ENCODE data around the gene SLC49A3. TPM values are rescaled to one million over a fixed set of nuclear protein-coding genes. Genes with fewer than 3 reads are reported as not detected.
A peak's percentile ranks its signal among the peaks of the same experiment; 100 is the strongest.
"Not testable (repeated sequence)": the region's sequence is repeated elsewhere in the genome, so short reads cannot be mapped to it uniquely, and the experiment has no call there.

Gene SLC49A3
- total RNA-seq, 1 donor from 2014 or later: not detected

DNA sequence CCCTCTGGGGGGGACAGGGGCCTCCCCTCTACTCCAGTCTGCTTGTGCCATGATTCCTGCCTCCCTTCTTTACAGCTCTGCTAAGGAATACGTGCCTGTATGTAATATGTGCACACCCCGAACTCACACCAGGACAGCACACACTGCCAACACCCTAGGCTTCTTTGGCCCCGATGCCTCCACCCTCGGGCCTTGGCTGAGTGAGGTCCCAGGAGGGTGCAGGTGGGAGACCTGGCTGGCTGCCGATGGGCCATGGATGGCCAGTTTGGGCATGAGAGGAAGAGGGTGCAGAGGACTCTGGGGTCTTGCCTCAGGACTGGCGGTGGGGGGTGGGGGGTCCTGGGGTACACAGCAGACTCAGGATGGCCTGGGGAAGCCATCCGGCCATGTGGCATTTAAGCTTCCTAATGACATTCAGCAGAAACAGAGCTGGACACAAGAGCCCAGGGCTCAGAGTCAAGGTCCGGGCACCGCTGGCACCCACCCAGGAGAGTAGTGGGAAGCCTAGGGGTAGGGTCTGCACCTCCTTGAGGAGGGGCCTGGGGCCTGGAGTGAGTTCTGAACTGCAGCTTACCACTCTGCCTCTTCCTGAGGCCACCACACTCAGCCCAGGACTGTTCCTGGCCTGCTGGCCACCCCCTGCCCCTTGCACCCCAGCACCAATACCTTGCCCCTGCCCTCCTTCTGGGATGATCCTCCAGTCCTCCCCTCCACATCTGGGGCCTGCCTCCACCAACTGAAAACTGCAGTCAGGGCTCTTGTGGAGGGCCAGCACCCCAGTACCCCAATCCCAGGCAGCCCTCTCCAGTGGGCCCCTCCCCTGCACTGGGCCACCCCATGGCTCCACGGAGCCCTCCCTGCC, 14.6 kb upstream of the SLC49A3 start:
- DNase-seq (ENCODE audit: low read depth): no peak

DNA sequence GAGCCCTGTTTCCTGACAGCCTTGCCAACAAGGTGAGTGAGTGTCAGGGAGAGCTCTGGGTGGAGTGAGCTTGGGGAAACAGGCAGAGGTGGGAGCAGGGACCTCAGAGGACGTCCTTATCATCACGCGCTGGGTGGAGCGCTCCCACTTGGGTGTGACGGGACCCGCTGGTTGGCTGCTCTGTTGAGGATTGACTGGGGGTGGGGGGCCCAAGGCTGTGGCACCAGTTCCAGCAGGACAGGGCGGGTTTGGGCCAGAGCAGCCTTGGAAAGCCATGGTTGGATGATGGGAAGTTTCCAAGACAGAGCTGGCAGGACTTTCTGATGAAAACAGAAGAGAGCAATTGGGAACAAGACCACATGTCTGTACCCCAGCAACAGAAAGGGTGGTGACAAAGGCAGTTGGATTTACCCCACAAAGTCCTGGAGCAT, 13.7 kb upstream of the SLC49A3 start:
- DNase-seq (ENCODE audit: low read depth): no peak

DNA sequence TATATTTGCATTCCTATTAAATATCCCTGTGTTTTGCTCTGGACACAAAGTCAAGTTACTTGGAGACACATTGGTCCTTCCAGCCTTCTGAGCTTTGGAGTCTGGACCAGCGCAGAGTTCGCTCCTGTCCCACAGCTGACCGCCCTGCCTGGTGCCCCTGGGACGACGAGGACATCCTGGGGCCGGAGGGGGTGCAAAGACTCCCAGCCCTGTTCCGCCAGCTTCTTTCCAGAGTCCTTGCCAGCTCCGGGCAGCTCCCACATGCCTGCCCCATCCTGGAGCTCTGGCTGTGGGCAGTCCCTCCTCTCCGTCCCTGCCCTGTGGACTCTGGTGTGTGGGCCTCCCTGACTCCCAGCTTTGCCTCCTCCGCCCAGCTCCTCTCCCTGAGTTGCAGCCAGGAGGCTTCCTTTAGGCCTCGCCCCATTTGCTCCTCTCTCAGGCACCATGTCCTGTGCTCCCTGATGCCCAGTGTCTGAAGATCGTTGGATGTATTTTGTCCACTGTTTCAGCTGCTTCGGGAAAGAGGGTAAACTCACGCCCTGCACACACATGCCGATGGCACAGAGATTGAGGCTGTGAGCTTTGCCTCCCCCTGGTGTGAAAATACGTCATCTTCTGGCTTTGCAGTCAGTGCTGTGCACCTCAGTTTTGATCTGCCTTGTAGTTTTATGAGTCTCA, 11.8 kb upstream of the SLC49A3 start:
- no peak for DNase-seq (ENCODE audit: low read depth)

- DNase-seq (ENCODE audit: low read depth): no peak
Observed at GRCh38 chr4:699816-700580, 11.0 kb upstream of the SLC49A3 start.

DNA sequence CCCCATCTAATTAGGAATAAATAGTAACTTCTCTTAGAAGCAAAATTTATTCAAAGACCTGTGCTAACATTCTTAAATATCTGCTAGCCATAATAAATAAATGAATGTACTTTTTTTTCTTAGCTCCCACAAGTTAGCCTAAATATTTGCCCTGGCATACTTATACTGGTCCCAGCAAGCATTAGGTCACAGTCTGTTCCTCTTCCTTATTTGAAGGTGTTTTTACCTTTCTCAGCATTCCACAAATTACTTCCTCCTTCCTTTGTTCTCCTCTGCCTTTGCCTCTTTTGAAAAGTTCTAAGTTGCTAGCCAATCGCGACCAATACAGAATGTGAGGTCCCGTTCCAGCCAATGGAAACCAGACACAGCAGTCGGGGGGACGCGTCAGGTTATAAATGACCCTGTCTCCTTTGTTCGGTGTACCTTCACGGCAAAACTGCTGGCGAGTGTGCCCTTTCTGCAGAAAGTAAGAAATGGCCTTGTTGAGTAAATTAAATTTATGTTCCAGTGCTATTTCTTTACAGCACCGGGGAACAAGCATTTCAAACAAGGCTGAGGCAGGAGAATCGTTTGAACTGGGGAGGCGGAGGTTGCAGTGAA, 5.5 kb upstream of the SLC49A3 start:
- DNase-seq (ENCODE audit: low read depth): not testable (repeated sequence)

DNA sequence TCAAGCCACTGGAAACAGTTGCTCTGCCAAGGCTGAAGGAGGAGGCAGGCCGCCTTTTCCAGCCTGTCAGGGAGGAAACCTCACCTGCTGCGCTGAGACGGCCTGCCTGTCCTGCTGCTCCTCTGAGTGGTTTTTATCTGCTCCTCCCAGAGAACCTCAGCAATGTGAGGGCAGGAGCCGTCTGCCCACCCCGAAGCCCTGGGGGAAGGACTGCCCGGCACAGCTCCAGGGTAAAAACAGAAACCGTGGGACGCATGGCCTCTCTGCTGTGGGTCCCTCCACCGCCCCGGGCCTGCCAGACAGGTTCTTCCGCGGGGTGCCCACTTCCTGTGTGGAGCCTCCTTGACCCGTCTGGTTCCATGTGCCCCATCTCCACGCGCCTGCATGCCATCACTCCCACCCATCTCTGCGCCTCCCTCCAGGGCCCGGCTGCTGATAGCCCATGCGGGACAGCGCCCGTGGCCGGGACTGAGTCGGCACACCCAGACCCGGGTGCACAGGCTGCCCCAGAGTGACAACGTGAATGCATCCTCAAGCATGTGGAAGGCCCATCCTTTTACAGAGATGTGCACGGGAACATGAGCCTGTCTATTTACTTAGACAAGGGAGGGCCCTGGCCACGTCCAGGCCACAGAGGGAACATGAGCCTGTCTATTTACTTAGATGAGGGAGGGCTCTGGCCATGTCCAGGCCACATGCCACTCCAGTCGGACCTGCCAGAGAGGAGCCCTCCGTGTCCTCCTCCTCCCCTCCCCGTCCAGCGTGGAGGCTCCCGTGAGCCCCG, 4.0 kb upstream of the SLC49A3 start:
- peak; percentile 39 for DNase-seq (ENCODE audit: low read depth)

- no peak for DNase-seq (ENCODE audit: low read depth)
Observed at GRCh38 chr4:689723-690122, 772 bp upstream of the SLC49A3 start.

- no peak for DNase-seq (ENCODE audit: low read depth)
Observed at GRCh38 chr4:687971-688853, 739 bp downstream of the SLC49A3 start.

- DNase-seq (ENCODE audit: low read depth): peak; percentile 96
Observed at GRCh38 chr4:687048-687970, 1.6 kb downstream of the SLC49A3 start.

- DNase-seq (ENCODE audit: low read depth): peak; percentile 44
Observed at GRCh38 chr4:686413-687040, 2.4 kb downstream of the SLC49A3 start.

DNA sequence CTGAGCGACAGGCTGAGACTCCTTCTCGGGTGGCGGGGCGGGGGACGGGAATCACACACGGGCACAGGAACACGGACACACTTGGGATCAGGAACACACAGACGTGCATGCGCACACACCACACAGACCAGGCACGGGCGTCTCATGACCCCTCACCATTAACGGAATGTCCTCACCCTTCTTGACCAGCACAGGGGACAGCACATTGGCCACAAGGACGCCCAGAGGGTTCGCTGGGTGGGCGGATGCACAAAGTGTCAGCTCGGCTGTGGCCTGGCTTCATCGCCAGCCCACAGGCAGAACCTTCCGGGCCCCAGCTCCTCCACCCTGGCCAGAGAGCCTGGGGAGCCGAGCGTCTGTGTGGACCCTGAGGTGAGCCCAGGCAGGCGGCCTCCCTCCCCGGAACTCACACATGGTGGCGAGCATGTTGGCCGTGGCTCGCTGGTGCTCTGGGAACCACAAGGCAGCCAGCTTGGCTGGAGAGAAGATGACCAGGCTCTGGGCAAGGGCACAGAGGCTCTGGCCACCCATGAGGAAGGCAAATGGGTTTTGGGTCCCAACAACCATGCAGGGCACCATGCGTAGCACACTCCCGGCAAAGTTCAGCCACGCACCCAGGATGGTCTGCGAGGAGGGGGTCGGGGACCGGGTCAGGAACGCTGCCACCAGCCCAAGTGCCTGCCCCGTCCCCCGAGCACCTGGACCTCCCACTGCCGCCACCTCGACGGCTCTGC, 3.1 kb downstream of the SLC49A3 start:
- DNase-seq (ENCODE audit: low read depth): peak; percentile 31

DNA sequence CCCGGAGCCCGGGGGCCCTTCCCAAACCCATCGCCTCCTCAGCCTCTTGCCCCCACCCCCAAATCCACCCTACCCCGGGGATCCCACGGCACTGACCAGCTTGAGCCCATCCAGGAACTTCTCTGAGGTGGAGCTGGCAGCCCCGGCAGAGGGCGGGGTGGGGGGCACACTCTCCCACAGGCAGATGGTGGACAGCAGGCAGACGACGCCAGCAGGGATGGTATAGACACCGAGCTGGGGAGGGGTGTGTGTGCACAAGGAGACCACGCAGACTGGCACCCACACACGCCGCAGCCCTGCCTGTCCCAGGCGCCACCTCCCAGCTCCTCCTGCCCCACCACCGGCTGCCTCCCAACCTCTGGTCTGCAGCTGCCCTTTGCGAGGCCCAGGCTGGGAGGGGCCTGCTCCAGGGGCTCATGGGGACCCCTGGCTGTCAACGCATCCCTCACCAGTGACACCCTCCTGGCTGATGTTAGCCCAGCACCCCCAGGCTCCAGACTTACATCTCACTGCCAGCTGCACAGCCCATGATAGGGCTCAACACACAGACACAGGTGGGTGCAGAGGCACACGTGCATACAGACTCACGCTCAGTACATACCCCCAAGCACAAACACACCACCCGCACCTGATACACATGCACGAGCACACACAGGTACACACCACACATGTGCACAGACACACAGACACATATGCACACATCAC, 4.2 kb downstream of the SLC49A3 start:
- DNase-seq (ENCODE audit: low read depth): no peak

GRCh38 chr4:683982-684622, 4.8 kb downstream of the SLC49A3 start:
- DNase-seq (ENCODE audit: low read depth): peak; percentile 86

DNA sequence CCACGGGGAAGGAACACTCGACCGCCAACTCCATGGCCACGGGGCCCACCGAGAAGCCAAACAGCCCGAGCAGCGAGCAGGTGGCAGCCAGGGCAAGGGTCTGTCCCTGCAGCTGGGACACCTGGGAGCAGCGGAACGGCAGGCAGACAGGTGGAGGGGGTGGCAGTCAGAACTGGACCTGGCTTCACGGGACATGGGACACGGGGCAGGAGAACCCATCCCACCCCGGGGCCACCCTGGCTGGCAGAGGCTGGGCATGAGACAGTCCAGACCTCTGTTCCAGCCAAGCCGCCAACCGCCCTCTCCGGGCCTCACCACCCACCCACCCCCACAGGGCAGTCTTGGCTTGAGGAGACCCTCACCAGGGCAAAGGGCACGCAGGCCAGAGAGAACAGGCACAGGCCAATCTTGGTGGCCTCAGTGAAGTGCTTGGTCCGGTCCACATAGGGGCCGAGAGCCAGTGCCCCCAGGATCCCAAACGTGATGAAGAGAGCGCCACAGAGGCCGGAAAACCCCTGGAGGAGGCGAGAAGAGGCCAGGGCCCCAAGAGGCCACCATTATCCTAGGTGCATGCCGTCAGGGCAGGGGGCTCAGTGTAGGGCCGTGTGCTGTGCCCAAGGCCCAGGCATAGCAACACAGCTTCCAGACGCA, 5.6 kb downstream of the SLC49A3 start:
- no peak for DNase-seq (ENCODE audit: low read depth)

- no peak for DNase-seq (ENCODE audit: low read depth)
Observed at GRCh38 chr4:682490-683172, 6.3 kb downstream of the SLC49A3 start.

Data from myocyte (in vitro differentiated cells).